T-helper 2 cell (primary cell): ENCODE data around the gene STK38L.
A peak's percentile ranks its signal among the peaks of the same experiment; 100 is the strongest.

Experiments used
- DNase-seq, 5 experiments: peaks; one replicate each; pipeline versions ENCODE4 v3.0.0 to v3.0.0-alpha.2; 2012 to 2022

Gene STK38L

GRCh38 chr12:27279826-27280225 lies 35.7 kb downstream of the STK38L start:
- no peak for DNase-seq

DNA sequence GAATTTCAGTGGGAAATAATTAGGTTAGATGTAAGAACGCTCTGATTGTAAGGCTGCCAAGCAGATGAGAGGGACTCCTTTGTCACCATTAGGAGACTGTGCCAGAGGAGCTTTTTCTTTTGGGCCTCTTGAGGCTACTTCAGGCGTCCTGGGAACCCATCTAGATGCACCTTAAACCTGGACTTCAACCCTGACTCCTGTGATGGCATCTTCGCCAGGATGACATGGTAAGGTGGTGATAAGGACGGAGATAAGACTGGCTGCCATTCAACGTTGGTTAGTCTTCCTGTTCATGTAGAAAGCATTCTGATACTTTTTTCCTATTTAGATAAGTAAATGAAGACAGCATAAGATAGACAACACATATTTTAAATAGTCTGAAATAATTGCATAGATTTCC lies 36.3 kb downstream of the STK38L start:
- DNase-seq = no peak

- DNase-seq = no peak
Observed at GRCh38 chr12:27282754-27283153, 38.7 kb downstream of the STK38L start.

GRCh38 chr12:27284021-27284420 lies 39.9 kb downstream of the STK38L start:
- no peak for DNase-seq

- no peak for DNase-seq
Observed at GRCh38 chr12:27284751-27285150, 40.7 kb downstream of the STK38L start.

GRCh38 chr12:27285403-27285802 lies 41.3 kb downstream of the STK38L start:
- DNase-seq = no peak

- DNase-seq = no peak
Observed at GRCh38 chr12:27289414-27289813, 45.3 kb downstream of the STK38L start.

GRCh38 chr12:27290501-27291168 lies 46.5 kb downstream of the STK38L start:
- DNase-seq = no peak

GRCh38 chr12:27291862-27292261 lies 47.8 kb downstream of the STK38L start:
- no peak for DNase-seq

DNA sequence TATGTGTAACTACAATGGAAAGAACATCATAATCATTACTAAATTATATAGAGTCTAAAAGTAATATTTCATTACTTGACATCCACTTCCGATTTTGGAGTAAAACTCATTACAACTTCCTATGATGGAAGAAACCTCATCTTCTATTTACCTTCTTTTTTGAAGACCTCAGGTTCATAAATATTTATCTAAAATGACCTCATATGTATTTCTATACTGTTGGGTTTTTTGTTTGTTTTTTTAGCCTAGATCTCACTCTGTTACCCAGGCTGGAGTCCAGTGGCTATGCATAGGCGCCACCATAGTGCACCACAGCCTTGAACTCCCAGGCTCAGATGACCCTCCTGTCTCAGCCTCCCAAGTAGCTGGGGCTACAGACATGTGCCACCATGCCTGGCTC lies 48.6 kb downstream of the STK38L start:
- no peak for DNase-seq

GRCh38 chr12:27293463-27293862 lies 49.4 kb downstream of the STK38L start:
- no peak for DNase-seq

DNA sequence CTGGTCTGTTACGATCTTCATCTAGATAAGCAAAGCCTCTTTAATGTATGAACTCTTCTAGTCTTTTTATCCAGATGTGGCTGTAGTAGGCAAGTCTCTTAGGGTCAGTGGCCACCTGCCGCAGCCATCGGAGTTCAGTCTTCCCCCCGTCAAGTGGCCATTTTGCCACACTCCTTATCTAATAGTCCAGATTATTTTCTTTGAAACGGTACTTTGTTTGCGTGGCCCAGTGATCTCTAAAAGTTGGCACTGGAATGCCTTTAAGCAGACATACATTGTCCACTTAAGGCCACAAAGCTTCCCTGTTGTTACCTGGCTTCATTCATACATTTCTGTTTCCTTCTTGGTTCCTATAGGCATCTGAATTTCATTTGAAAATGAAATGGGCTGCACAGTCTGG lies 52.6 kb downstream of the STK38L start:
- no peak for DNase-seq

DNA sequence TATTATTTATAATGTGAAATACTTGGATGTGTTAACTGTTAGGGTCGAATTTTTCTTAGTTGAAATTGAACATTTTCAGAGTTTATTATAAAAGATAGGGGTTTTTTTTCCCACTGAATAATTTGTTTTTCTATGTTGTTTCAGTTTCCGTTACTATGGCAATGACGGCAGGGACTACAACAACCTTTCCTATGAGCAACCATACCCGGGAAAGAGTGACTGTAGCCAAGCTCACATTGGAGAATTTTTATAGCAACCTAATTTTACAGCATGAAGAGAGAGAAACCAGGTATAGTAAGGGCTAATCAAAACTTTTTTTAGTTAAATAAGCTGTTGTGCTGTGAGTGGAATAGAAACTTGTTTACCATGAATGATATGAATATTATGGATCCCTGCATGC lies 53.5 kb downstream of the STK38L start:
- DNase-seq = no peak

DNA sequence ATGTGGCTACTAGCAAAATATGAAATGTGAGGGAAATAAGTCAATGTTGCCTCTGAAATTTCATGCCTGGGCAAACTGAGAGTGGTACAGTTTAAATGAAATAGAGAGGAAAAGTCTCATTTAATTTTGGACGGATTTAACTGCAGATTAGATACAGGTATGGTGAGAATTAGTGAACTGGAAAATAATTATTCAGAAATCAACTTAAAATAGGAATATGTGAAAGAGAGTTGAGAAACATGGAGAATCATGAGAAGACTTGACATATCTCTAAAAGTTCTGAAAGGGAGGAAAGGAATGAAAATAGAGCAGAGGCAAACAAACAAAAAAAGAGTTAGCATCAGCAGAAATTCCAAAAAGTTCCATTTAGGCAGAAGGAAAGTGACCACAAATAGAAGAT lies 55.0 kb downstream of the STK38L start:
- no peak for DNase-seq

GRCh38 chr12:27300226-27300625 lies 56.1 kb downstream of the STK38L start:
- no peak for DNase-seq

- no peak for DNase-seq
Observed at GRCh38 chr12:27303139-27304111, 59.3 kb downstream of the STK38L start.

DNA sequence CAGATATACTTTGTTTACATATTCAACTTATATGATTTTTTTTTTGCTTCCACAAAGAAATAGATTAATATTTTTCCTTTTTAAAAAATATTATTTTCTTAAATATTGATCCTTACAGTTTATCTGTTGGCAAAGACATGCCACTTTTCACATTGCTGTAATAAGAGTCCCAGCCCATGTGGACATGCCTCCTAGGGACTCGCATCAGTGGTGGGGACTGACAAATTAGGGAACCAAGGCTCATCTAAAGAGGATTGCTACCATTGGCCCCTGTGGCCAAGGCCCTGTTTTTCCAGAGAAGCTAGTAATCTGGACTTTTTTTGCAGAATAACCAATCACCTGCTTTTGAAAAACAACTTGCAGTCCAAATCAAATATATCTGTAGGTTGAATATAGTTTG lies 60.8 kb downstream of the STK38L start:
- peak in 1 of 5 experiments; percentile 41 for DNase-seq

DNA sequence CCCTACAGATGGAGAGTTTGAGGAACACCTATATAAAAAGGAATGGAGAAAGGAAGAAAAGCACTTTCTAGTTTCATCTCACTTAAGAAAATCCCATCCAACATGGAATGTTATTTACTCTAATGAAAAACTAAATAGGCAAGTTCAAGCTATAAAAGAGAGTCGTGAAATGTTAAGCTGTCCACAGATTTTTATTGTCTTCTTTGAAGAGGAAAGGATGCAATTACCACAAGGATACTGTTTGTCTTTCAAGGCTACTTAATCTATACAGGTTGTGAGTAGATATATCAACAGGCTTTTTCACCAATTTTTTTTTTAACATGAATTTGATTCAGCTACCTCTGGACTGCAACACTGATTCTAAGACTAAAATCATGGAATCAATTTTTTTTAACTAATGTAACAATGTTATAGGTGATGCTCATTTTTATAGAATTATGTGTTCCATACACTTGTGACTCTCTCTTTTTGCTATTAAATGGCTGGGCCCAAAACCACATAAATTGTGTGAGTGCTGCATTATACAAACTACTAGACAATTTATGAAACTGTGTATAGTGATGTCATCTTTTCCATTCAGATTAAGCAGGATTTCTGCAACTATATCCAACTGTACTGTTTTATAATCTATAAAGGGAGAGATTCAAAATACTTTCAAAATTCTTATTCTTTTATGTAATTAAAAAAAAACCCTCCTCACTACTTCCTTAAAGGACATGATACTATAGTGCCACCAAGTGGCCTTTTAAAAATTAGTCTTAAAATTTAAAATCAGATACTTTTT lies 61.8 kb downstream of the STK38L start:
- DNase-seq = peak in 2 of 5 experiments; percentile 1 to 61

- no peak for DNase-seq
Observed at GRCh38 chr12:27309293-27309994, 65.4 kb downstream of the STK38L start.

DNA sequence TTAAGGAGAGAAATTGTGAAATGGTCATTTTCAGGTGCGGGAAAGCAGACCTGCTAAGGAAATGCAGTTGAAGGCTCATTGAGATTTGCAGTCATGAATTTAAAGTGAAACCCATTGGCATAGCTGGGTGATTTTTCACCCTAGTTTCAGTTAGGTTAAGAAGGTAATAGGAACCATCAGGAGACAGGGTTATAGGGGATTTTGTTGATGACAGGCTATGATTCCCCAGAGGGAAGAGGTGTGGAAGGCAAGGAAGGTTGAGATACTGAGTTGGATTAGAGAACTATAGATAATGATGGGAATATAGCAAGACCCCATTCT lies 65.9 kb downstream of the STK38L start:
- DNase-seq = no peak

DNA sequence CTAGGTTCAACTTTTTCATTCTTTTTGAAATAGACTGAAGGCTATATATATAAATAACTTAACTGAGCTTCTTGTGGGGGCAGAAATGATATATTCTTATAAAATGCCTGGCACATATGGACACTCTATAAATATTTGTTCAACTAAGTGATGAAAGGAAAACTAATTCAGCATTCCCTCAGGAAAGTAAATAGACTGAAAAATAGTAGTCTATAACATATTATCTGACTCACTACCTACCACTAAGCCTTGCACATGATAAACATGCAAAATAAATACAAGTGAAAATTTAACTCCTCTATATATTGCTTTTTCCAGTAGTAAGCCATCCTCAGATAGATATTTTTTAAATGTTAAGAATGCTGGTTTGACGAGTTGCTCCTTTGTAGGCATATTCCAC lies 72.9 kb downstream of the STK38L start:
- DNase-seq = no peak

- no peak for DNase-seq
Observed at GRCh38 chr12:27319409-27319808, 75.3 kb downstream of the STK38L start.

- DNase-seq = no peak
Observed at GRCh38 chr12:27319848-27320247, 75.8 kb downstream of the STK38L start.
